GOT3 (cell line): ENCODE results near the gene GALNS.

Source experiments
- DNase-seq: peaks from one replicate; lab custom pipeline; 2025; ENCODE audit warnings: mixed read lengths; lab: John Stamatoyannopoulos, UW

Gene GALNS

DNA sequence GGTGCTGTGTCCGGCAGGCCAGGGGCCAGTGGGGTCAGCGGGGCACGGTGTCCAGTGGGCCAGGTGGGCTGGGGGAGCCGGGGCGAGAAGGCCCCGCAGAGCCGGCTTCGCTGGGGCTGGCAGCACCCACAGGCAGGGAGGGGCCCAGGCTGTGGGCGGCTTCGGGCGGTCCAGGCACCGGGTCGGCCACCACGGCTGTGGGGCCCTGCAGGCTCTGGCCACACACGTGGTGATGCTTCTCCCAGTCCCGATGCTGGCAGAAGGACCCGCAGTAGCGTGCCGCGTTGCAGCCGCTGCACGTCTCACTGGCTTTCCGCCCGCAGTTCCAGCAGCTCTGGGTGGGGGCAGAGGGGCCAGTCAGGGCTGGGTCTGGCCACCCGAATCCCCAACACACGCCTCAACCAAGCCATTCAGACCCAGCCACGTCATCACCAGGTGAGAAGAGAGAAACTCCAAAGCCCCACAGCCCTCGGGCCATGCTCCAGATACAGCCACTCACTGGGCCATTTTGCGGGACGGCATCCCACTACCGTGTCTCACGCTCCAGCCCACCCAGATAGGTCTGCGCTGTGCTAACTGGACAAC, 20.3 kb upstream of the GALNS start:
- no peak for DNase-seq

DNA sequence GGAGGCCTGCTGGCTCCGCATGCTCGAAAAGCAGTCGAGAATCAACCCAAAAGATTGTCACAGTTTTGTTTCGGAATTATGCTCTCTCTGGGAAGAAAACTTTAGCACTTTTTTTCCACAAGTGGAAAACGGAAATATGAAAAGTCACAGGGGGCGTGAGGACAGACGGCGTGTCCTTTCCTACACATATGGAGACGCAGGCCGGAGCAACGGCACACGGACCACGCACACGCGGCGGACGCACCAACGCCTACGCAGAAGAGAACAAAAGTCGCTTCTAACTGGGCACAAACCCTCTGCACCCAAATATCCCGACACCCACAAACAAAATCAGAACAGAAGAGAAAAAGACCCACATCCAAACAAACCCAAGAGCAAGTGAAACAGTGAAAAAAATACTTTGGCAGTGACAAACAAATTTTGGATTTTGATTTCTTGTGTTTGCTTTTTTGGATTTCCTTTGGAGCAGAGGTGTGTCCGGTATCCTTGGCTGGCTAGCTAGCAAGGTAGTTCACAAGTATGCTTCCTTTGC, 19.0 kb upstream of the GALNS start:
- DNase-seq = no peak

DNA sequence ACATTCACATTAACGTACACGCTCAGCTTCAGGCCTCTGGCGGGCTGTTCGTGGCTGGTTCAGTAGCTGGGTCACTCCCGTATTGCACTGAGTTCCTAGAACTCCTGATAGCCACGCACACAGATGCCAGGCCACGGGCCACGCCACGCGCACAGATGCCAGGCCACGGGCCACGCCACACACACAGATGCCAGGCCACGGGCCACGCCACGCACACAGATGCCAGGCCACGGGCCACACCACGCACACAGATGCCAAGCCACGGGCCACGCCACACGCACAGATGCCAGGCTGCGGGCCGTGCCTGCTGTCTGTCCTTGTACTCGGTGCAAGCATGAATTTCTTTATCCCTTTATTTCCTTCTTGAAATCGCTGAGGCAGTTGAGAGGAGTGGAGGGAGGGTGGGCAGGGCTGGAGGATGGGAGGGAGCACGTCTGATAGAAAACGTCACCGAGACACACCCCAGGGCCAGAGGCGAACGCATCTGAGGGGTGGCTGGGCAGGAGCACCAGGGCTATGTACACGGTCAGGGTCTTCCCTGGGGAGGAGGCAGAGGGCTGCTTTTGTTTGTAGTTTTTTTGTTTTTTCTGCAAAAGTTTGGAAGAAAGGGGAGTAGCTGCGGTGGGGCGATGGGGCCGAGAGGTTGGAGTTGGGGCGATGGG, 18.3 kb upstream of the GALNS start:
- no peak for DNase-seq

DNA sequence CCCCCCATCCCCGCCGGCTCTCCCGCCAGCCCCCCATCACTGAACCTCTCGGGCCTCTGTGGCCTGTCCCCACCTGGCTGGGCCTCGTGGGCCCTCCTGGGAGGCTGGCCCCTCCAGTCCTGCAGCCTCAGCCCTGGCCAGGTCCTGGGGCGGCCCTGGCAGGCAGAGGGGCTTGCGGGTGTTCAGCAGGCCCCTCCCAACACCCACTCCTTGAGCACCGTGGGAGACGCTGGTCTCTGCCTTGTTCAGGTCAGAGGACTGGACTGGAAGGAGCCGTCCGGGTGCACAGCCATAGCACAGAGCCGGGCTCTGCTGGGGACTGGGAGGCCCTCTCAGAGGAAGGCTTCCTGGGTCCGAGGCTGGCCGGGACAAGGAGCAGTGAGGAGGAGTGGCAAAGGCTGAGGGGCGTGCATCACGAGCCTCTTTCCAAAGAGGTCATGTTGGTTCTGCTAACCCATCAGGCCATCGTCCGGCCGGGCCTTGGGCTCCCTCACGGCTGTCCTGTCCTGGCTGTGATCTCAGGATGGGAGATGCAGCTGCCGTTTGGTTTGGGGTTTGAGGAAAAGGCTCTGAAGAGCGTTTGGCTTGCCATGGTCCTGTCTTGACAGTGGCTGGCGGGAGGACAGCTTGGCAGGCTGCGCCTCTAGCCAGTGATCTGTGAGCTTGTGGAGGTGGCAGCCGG, 16.0 kb upstream of the GALNS start:
- DNase-seq = no peak

DNA sequence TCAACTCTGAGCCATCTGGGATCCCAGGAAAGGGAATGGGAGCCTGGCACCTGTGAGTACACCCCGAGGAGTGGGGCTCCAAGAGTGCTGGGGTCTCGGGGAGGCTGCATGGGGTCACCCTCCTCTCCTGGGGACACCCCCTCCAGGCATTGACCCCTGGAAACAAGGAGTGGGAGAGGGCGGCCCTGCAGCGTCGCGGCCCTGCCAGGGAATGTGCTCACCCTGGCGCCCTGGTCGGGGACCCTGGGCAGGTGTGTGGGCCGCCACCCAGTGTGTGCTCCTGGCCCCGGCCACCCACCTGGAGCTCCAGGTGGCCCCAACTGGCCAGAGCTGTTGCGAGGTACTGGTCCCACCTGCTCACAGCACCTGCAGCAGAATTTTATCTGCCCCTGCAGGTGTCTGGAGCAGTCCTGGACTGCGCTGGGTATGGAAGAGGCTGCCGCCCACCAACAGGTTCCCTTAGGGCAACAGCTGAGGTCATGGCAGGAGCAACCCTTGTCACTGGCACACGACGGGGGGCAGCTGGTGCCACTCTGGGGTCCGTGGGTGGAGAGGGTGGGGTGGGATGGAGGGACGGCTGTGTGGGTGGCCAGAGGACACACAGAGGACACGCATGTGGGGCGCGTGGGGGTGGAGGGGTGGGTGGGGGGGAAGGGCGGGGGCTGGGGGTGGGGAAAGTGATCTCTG, 15.1 kb upstream of the GALNS start:
- DNase-seq = no peak

DNA sequence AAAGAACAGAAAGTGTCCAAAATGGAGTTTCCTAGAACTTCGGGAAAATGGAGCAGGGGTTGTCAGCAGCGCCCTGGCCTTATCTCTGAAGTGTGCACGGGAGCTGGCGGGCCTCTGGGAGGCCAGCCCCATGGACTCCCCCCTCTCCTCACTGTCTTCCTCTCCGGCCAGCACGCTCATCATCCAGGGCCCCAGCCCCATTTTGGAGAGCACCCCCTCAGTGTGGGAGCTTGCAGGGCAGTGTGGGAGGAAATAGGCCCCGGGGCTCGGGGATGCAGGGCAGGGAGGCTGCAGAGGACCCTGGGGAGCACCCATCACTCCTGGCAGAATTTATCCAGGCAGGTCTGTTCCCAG, 14.6 kb upstream of the GALNS start:
- DNase-seq = no peak

DNA sequence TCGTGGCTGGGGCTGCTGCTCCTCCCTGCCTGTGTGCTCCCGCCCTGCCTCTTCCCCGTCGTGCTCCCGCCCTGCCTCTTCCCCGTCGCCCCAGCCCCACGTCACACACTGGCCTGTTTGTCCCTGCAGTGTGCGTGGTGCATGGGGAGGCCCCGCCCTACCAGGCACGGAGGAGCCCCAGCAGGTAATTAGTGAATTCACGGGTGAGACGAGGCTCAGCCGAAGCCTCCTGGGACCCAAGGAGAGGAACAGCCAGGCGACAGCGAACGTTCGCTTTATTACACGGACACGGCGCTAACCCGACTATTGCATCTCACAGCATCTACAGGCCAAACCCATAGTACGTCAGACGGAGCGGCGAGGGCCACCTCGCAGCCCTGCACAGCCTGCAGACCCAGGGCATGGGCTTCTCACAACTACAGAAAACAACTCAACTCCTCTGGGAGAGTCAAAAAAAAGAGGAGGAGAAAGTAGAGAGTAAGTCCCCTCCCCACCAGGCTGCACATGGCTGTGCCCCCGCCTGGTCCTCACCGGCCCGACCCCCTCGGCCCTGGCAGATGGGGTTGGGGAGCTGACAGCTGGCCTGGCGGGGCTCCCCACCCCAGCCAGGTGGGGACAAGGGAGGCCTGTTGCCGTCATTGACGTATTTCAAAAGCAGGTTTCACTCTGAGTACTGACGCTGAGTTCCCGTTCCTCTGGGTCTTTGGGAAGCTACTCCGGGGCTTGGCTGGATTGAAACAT, 14.0 kb upstream of the GALNS start:
- DNase-seq = no peak

DNA sequence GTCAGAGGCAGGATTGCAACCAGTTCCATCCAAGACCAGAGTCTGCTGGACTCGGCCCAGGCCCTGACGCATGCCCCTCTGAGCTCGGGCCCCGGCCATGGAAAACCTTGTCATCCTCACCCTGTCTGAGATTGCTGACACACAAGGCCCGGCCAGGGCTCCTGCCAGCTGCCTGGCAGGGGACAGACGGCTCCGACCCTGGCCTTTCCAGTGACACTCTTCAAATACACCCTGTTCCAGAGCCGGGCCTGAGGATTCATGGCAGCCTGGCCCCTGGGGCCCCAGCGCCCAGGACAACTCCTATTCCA, 12.9 kb upstream of the GALNS start:
- DNase-seq = no peak

DNA sequence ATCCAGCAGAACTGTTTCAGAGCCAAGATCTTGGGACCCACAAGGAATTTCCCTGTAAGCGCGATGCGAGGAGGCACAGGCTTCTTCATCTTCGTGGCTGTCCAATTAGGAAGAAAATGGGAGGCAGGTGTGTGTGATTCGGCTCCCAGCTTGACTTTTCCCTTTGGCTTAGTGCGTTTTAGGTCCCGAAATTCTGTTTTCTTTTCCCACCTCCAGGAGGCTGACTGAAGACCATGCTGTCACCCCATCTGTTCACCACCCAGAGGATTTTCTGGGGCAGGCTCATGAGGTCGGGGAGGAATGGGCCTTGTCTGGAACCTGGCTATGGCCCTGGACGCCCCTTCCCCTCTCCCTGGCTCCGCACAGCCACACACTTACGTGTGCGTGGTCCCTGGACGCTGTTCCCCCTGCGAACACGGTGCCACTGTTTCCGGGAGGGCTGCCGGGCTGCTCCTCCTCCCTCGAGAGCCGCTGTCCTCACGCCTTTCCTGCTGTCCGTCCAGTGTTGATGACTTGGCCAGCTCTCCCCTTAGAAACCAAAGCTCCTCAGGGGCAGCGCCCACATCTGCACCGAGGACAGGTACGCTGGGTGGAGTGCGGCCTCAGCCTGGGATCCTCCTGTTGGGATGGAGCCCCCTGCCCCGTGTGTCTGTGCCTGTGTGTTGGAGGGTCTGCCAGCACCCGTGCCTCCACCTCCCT, 12.4 kb upstream of the GALNS start:
- DNase-seq = no peak

DNA sequence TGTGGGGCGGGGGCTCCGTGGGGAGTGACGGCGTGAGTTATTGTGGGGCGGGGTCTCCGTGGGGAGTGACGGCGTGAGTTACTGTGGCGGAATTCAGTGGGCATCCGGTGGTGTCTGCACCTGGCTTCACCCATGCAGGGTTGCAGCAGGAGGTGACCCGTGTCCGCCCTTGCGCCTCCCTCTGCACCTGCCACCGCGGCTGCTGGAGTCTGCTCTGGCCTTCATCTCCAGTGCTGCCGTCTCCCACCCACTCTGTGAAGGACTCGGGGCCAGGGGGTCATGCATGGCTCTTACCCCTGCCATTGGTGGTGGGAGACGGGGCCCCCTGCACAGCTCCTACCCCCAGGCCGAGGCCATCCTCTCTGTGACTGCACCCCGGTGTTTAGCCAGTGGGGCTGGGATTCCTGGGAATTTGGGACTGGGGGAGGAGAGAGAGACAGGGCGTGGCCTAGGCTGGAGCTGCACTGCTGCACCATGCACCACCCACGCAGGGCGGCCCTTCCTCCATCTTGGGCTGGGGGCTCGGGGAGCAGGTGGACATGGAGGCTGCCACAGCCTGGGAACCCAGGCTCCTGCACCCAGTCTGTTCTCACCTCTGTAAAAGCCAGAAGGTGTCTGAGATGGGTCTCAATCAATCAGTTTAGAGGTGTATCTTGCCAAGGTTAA, 11.0 kb upstream of the GALNS start:
- no peak for DNase-seq

DNA sequence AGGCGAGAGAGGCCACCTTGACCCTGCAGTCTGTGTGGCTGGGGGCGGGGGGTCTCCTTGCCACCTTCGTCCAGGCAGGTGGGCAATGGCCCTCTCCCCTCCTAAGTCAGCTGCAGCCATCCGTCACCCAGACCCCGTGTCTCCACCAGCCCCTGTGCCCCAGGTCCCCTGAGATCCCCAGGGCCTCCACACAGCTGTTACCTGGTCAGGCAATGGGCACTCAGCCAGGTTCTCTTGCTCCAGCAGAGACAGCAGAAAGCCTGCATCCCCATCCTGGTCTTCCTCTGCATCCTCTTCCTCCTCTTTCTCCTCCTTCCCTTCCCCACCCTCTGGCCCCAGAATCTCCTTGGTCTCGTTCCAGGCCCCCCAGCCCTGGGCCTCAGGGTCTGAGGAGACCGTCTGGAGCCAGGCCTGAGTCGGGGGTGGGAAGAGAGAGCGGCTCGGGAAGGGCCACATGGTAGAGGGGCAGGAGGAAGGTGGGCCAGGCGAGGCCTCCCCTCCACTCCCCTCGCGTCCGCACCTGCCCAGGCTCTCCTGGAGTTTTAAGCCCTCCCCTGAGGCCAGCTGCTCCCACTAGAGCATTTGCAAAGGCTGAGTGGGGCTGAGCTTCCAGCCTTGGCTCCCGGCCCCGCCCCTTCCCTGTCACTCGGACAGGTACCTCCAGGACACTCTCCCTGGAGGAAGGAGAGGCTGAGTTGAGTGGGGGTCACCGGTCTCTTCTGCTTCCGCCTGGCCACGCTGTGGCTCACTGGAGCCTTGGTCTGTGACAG, 9.6 kb upstream of the GALNS start, which contains the start of gene PABPN1L:
Gene PABPN1L (minus strand): TSS at position 510 of the 770 bp plus-strand sequence. CDS start 54 bp downstream, at position 456.
- DNase-seq = no peak

DNA sequence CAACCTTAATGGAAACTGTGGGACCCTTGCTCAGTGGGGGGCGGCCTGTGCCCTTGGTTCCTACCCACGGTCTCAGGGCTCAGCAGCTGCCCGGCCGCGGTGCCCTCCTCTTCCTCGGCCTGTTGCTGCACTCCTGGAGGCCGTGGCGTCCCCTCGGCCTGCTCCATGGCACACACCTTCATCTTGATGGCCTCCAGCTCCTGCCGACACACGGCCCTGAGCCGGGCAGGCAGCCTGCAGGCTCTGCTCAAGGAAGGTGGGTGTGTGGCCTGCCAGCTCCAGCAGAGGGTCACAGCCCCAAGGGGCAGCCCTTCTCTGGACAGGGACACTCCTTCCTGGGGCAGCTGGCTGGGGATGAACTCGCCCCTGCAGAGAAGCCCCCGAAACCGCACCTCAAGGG, 9.0 kb upstream of the GALNS start:
- no peak for DNase-seq

DNA sequence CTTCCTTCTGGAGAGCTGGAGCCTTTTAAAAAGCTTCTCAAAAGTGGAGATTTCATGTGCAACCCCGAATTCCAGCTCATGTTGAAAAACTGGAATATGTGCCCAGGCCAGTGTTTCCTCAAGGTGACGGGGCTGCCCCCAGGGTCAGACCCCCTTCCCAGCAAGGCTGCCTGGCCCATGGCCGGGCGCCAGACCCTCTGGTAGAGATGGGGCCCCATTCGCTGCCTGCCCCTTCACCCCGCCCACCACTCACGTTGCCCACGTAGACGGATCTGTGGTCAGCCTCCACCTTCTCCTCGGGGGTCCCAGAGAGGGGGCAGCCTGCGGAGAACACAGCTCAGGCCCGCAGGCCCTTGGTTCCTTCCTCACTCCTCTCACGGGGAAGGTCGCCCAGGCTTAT, 8.6 kb upstream of the GALNS start:
- DNase-seq = no peak

DNA sequence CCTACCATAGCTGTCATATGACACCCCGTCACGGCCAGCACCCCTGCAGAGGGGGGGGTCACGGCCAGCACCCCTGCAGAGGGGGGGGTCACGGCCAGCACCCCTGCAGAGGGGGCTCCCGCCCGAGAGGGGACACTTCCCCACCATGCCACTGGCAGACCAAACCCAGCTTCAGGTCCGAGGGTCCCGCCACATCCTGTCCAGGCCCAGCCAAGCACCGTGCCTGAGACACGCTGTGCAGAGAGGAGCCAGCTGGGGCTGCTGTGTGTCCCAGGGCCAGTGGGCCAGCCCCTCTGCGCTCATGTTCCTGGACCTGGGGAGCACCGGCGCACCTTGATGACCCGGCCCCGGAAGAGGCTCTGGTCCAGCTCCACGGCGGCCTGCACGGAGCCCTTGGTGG, 7.8 kb upstream of the GALNS start:
- DNase-seq = no peak

DNA sequence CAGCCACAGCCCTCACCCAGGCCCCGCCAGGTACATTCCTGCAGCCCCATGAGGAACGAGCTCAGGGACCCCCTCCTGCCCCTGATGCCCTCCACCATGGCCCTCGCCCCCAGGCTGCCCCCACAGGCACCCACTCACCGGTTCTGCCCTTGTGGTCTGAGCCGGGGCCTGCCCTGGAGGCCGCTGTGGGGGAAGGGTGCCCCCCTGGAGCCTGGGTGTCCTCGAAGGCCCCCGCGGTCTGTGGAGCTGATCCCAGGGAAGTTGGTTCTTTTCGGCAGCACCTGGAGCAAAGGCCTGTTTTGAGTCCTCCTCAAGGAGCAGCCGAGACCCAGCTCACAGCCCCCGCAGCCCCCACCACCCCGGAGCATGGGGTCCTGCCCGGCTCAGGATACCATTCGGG, 7.4 kb upstream of the GALNS start:
- no peak for DNase-seq

DNA sequence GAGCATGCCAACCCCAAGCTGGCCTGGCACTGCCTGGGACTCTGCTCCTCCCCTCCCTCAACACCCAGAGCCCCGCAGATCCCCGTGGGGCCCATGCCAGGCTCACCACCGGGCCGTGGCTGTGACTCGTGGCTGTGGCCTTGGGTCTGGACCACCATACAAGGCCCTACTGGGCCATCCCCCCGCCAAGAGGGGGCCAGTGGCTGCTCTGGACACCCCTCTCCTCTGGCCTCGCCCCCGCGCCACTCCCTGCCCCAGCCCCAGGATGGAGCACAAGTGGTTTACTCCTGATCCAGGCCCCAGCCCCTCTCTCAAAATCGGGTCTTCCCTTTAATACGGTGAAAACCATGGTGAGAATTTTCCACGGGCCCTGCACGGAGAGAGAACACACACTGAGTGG, 6.7 kb upstream of the GALNS start:
- DNase-seq = no peak

DNA sequence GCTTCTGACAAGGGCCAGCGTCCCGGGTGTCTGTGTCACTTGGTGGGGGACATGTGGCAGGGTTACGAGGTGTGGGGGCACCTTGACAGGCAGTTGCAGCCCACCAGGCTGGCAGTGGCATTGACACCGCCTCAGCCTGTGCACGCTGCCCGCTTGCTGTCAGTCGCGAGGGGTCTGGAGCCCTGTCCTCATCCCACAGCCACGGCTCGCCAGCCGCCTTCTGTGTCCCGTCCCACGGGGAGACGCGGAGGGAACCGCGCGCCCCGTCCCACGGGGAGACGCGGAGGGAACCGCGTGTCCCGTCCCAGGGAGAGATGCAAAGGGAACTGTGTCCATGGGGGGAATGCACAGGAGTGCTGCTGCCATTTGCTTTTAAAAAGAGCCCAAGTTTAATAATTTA, 6.2 kb upstream of the GALNS start:
- no peak for DNase-seq

DNA sequence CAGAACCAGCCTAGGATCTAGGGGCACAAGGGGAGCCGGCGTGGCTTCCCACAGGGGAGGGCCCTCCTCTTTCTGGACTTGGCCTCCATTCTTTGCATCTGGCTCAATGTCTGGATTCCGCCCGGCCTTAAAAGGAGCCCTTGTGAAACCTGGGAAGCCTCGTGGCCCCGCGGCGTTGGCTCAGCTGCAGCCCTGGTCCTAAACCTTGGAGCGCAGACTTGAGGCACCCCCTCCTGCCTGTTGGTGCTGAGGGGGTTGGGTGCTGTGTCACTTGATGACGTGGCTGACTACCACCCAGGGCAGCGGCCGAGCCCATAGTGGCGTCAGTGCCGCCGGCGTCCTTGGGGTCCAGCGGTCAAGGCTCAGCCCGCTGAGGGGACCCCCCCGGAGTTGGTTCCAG, 4.6 kb upstream of the GALNS start:
- DNase-seq = no peak

DNA sequence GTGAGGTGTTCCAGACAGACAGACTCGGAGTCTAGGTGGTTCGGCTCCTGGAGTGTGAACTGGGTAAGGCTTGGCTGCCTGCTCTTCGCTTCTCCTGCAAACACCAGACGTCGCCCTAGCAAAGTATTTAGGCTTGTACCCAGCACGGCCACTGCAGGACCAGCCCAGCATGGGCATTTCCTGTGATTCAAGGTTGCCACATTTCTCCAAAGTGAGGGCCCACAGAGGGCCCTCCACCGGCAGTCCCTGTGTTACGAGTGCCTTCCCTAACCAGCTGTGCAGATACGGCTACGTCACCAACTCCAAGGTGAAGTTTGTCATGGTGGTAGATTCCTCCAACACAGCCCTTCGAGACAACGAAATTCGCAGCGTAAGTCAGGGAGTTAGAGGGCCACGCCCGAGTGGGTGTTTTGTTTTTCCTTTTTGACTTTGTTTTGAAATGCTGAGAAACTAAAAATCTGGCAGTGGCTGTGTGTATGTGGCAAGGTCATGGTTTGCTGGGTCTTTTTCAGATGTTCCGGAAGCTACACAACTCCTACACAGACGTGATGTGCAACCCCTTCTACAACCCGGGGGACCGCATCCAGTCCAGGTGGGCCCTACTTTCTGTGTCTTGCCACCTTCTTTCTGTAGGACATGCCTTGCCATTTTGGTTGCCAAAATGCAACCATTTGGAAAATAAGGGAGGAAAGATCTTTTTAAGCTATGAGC, 2.8 kb upstream of the GALNS start:
- no peak for DNase-seq
